CD4-positive, alpha-beta T cell (primary cell): ENCODE data around the gene NME7. TPM values are rescaled to one million over a fixed set of nuclear protein-coding genes. Genes with fewer than 3 reads are reported as not detected.

ENCODE experiments used
- ATAC-seq: fragments of 200-7000 bp; cut with Tn5 transposase; one replicate; pipeline ENCODE4 v1.10.0; 2022; ENCODE audit warnings: mild to moderate bottlenecking; ENCODE audit not compliant: poor library complexity
- CTCF ChIA-PET: fragments of 350-600 bp; sonication (Branson Sonifier 250); formaldehyde crosslinking; loops from one replicate; lab custom pipeline; 2021; ENCODE audit warnings: antibody characterized with exemption, inconsistent platforms; lab: Charles Lee
- POLR2A ChIA-PET: fragments of 350-600 bp; sonication (Branson Sonifier 250); formaldehyde crosslinking; loops from one replicate; lab custom pipeline; 2021; ENCODE audit warnings: antibody characterized with exemption, inconsistent platforms; lab: Charles Lee
- DNase-seq, 14 experiments: peaks; one replicate each; pipeline ENCODE4 v3.0.0-alpha.2; 2013 to 2020; ENCODE audit warnings: mixed read lengths in 2 of 14
- H3K27ac ChIP-seq, 2 donors: one replicate each; pipeline versions ENCODE4 v1.5.1 to v1.7.0; 2013; ENCODE audit warnings: low read length in 2 of 2, low read depth in 1 of 2, mild to moderate bottlenecking in 1 of 2
- H3K27me3 ChIP-seq, 2 experiments: 1 replicate in 1 of 2; 2 replicates in 1 of 2; pipeline versions ENCODE4 v1.6.1 to v1.7.0; 2013; ENCODE audit warnings: low read length in 2 of 2, control low read depth in 1 of 2, mild to moderate bottlenecking in 1 of 2, moderate library complexity in 1 of 2; ENCODE audit not compliant: insufficient read depth in 2 of 2, control insufficient read depth in 1 of 2
- H3K36me3 ChIP-seq: one replicate; pipeline ENCODE4 v1.6.1; 2013; ENCODE audit warnings: low read length, control low read depth; ENCODE audit not compliant: insufficient read depth
- H3K4me1 ChIP-seq: one replicate; pipeline ENCODE4 v1.6.1; 2013; ENCODE audit warnings: low read length, control low read depth; ENCODE audit not compliant: insufficient read depth
- H3K4me3 ChIP-seq: one replicate; pipeline ENCODE4 v1.5.1; 2013; ENCODE audit warnings: mild to moderate bottlenecking, low read length, moderate library complexity
- H3K9me3 ChIP-seq, 2 experiments: 1 replicate in 1 of 2; 2 replicates in 1 of 2; pipeline versions ENCODE4 v1.6.1 to v1.7.0; 2013; ENCODE audit warnings: low read length in 2 of 2, mild to moderate bottlenecking in 2 of 2, control low read depth in 1 of 2, moderate library complexity in 1 of 2; ENCODE audit not compliant: control insufficient read depth in 1 of 2, insufficient read depth in 1 of 2
- H3K27ac Mint-ChIP-seq: one replicate; pipeline ENCODE4 v1.8.0; 2020; ENCODE audit warnings: mixed read lengths
- H3K27me3 Mint-ChIP-seq: one replicate; pipeline ENCODE4 v1.8.0; 2021; ENCODE audit warnings: mixed read lengths
- H3K36me3 Mint-ChIP-seq: one replicate; pipeline ENCODE4 v1.8.0; 2021; ENCODE audit warnings: low read depth, mixed read lengths
- H3K4me1 Mint-ChIP-seq: one replicate; pipeline ENCODE4 v1.8.0; 2021; ENCODE audit warnings: low read depth, mixed read lengths
- H3K4me3 Mint-ChIP-seq: one replicate; pipeline ENCODE4 v1.8.0; 2020; ENCODE audit warnings: mild to moderate bottlenecking, mixed read lengths
- H3K9me3 Mint-ChIP-seq: one replicate; pipeline ENCODE4 v1.8.0; 2020; ENCODE audit warnings: mixed read lengths
- CTCF ChIP-seq: fragments of 200-600 bp; IDR thresholded peaks from one replicate; pipeline ENCODE4 v1.8.0; 2022; ENCODE audit warnings: antibody characterized with exemption, mild to moderate bottlenecking
- intact Hi-C, 2 experiments: fragments of 100-400 bp; cut with DNase I in 1 of 2; cut with micrococcal nuclease in 1 of 2; formaldehyde crosslinking; loops; one replicate each; pipeline versions ENCODE4 v1.15.1 to v1.9.0; 2023 to 2025; cut with DNase I, micrococcal nuclease
- total RNA-seq, 174 experiments: library from RNA in 2 of 174; stranded (reverse) in 2 of 174; gene quantifications; one replicate each; pipeline ENCODE4 v1.2.3 and lab custom pipeline; 2021 to 2026

Gene NME7
- total RNA-seq, 2 experiments from 2014 or later, result 7.2 to 8.3 TPM

GRCh38 chr1:169102567-169102966 is 265.0 kb downstream of the NME7 start:
- CTCF ChIA-PET, result no interaction called here
- Mint-ChIP-seq H3K4me1 (peaks cover 15% of the 10 kb centered on the region), H3K27me3 (no peaks in the 10 kb centered on the region), H3K27ac (no peak overlapping the region), H3K4me3 (no peak overlapping the region), H3K36me3 (no peaks in the 10 kb centered on the region), H3K9me3 (no peaks in the 10 kb centered on the region)
- no peak for TF ChIP-seq CTCF
- H3K4me3 ChIP-seq, result no peak overlapping the region
- DNase-seq (no peak), ATAC-seq (no peak)
- no peak overlapping the region for H3K27ac ChIP-seq
- no peaks in the 10 kb centered on the region for H3K9me3 ChIP-seq
- intact Hi-C loops, result loop anchor here (10.0 kb wide), 2 partner anchors 658 to 758 kb away; no protein-coding TSS in a partner anchor
- POLR2A ChIA-PET, result no interaction called here
- H3K27me3 ChIP-seq, result no peaks in the 10 kb centered on the region
- no peaks in the 10 kb centered on the region for H3K36me3 ChIP-seq
- peaks cover 17% of the 10 kb centered on the region for H3K4me1 ChIP-seq

DNA sequence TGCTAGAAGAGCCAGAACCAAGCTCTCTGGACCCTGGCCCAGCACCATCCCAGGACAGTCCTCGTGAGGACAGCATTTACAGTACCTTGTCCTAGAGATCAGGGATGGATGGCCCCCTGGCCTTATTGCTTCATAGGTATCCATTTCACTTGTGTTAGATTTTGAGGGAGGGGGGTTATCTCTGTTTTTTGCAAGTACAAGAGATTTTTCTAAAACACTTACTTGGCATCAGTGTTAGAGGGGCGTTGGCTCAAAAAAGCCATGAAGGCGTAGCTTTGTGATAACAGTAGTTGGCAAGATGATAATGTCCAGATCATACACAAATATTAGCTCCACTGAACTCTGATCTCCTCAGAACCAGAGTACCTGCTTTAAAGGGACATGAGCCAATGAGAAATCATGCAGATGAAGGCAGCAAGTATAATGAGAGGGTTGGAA is 266.9 kb downstream of the NME7 start:
- DNase-seq (no peak), ATAC-seq (no peak)
- H3K4me3 ChIP-seq, result no peak overlapping the region
- intact Hi-C loops, result loop anchor here (10.0 kb wide), 2 partner anchors 656 to 756 kb away; no protein-coding TSS in a partner anchor
- no peaks in the 10 kb centered on the region for H3K9me3 ChIP-seq
- no peak for TF ChIP-seq CTCF
- H3K4me1 ChIP-seq, result peaks cover 8% of the 10 kb centered on the region
- Mint-ChIP-seq H3K27me3 (no peaks in the 10 kb centered on the region), H3K9me3 (no peaks in the 10 kb centered on the region), H3K27ac (no peak overlapping the region), H3K4me1 (peaks cover 8% of the 10 kb centered on the region), H3K36me3 (no peaks in the 10 kb centered on the region), H3K4me3 (no peak overlapping the region)
- H3K36me3 ChIP-seq, result no peaks in the 10 kb centered on the region
- CTCF ChIA-PET, result no interaction called here
- H3K27ac ChIP-seq, result no peak overlapping the region
- no peaks in the 10 kb centered on the region for H3K27me3 ChIP-seq
- POLR2A ChIA-PET, result interaction anchor here (1.4 kb wide), 1 partner anchor 11 kb away, joined by 4 read pairs; no protein-coding TSS in a partner anchor

GRCh38 chr1:169100208-169100607 is 267.4 kb downstream of the NME7 start:
- H3K9me3 ChIP-seq, result no peaks in the 10 kb centered on the region
- no peak overlapping the region for H3K27ac Mint-ChIP-seq
- H3K9me3 Mint-ChIP-seq, result no peaks in the 10 kb centered on the region
- H3K4me3 Mint-ChIP-seq, result no peak overlapping the region
- H3K27ac ChIP-seq, result no peak overlapping the region
- ATAC-seq (no peak), DNase-seq (no peak)
- TF ChIP-seq CTCF, result no peak
- H3K4me1 Mint-ChIP-seq, result peaks cover 5% of the 10 kb centered on the region
- H3K36me3 ChIP-seq, result no peaks in the 10 kb centered on the region
- H3K4me3 ChIP-seq, result no peak overlapping the region
- POLR2A ChIA-PET, result interaction anchor here (1.4 kb wide), 1 partner anchor 10 kb away, joined by 4 read pairs; no protein-coding TSS in a partner anchor
- CTCF ChIA-PET, result no interaction called here
- no peaks in the 10 kb centered on the region for H3K27me3 Mint-ChIP-seq
- intact Hi-C loops, result loop anchor here (10.0 kb wide), 2 partner anchors 655 to 755 kb away; no protein-coding TSS in a partner anchor
- no peaks in the 10 kb centered on the region for H3K27me3 ChIP-seq
- H3K36me3 Mint-ChIP-seq, result no peaks in the 10 kb centered on the region
- peaks cover 3% of the 10 kb centered on the region for H3K4me1 ChIP-seq
